Stimulated activated CD8-positive, alpha-beta memory T cell treated with anti-CD3 and anti-CD28 coated beads, Interleukin-2, amount 100 ng/mL, for 1 hour (primary cell): ENCODE measurements around the gene PCDHB7.
"Not testable (repeated sequence)": the region's sequence is repeated elsewhere in the genome, so short reads cannot be mapped to it uniquely, and the experiment has no call there.

Experiments used
- DNase-seq, 2 donors: peaks; one replicate each; pipeline ENCODE4 v3.0.0-alpha.2; 2020; ENCODE audit warnings: low read depth in 2 of 2

PCDHB7 gene

GRCh38 chr5:141180313-141180712, 7.9 kb downstream of the PCDHB7 start:
- DNase-seq = no peak

- DNase-seq = no peak
Measured at GRCh38 chr5:141182248-141182647, 9.8 kb downstream of the PCDHB7 start, which contains the start of gene PCDHB16. Gene PCDHB16, plus strand, starts transcription at chr5:141182387. Its CDS starts 173 bp downstream, at chr5:141182560.

GRCh38 chr5:141184117-141184855, 11.8 kb downstream of the PCDHB7 start:
- DNase-seq = not testable (repeated sequence)

GRCh38 chr5:141186897-141187512, 14.6 kb downstream of the PCDHB7 start, which contains the start of gene PCDHB9:
Gene PCDHB9, plus strand, starts transcription at chr5:141187161. Its CDS starts 158 bp downstream, at chr5:141187319.
- DNase-seq = no peak

GRCh38 chr5:141188682-141189081, 16.2 kb downstream of the PCDHB7 start:
- not testable (repeated sequence) for DNase-seq

GRCh38 chr5:141189131-141189530, 16.7 kb downstream of the PCDHB7 start:
- not testable (repeated sequence) for DNase-seq

- DNase-seq = no peak
Measured at GRCh38 chr5:141192110-141192725, 19.8 kb downstream of the PCDHB7 start, which contains the start of gene PCDHB10. Gene PCDHB10, plus strand, starts transcription at chr5:141192353. Its CDS starts 200 bp downstream, at chr5:141192553.

- not testable (repeated sequence) for DNase-seq
Measured at GRCh38 chr5:141194332-141194731, 21.9 kb downstream of the PCDHB7 start.

- no peak for DNase-seq
Measured at GRCh38 chr5:141196363-141196762, 23.9 kb downstream of the PCDHB7 start.

GRCh38 chr5:141199359-141200235, 27.2 kb downstream of the PCDHB7 start, which contains the start of gene PCDHB11:
Gene PCDHB11, plus strand, starts transcription at chr5:141199627. Its CDS starts 148 bp downstream, at chr5:141199775.
- no peak for DNase-seq

GRCh38 chr5:141201126-141201525, 28.7 kb downstream of the PCDHB7 start:
- not testable (repeated sequence) for DNase-seq

- DNase-seq = not testable (repeated sequence)
Measured at GRCh38 chr5:141201646-141202045, 29.2 kb downstream of the PCDHB7 start.

GRCh38 chr5:141208478-141208877, 36.0 kb downstream of the PCDHB7 start, which contains the start of gene PCDHB12:
Gene PCDHB12, plus strand, starts transcription at chr5:141208719. Its CDS starts 189 bp downstream, at chr5:141208908.
- DNase-seq = no peak

GRCh38 chr5:141210281-141210680, 37.8 kb downstream of the PCDHB7 start:
- DNase-seq = not testable (repeated sequence)

- DNase-seq = not testable (repeated sequence)
Measured at GRCh38 chr5:141210849-141211248, 38.4 kb downstream of the PCDHB7 start.

- DNase-seq = not testable (repeated sequence)
Measured at GRCh38 chr5:141213656-141214339, 41.4 kb downstream of the PCDHB7 start, which contains the start of gene PCDHB13. Gene PCDHB13, plus strand, starts transcription at chr5:141213919. Its CDS starts 205 bp downstream, at chr5:141214124.

GRCh38 chr5:141214583-141214982, 42.1 kb downstream of the PCDHB7 start:
- not testable (repeated sequence) for DNase-seq

- not testable (repeated sequence) for DNase-seq
Measured at GRCh38 chr5:141215504-141215903, 43.1 kb downstream of the PCDHB7 start.

- DNase-seq = not testable (repeated sequence)
Measured at GRCh38 chr5:141216035-141216434, 43.6 kb downstream of the PCDHB7 start.

- DNase-seq = no peak
Measured at GRCh38 chr5:141223112-141223783, 50.8 kb downstream of the PCDHB7 start, which contains the start of gene PCDHB14. Gene PCDHB14, plus strand, starts transcription at chr5:141223343. Its CDS starts 163 bp downstream, at chr5:141223506.
